MM.1S (cell line): ENCODE measurements around the gene TMCO4.

Experiments
- EZH2 ChIP-seq: fragments of 300-600 bp; sonication (generic); optimal IDR thresholded peaks from 2 replicates; pipeline ENCODE3; 2017; ENCODE audit warnings: low read depth, mild to moderate bottlenecking, antibody characterized with exemption, low read length, mixed read lengths
- EZH2phosphoT487 ChIP-seq: fragments of 300-600 bp; sonication (generic); IDR thresholded peaks from 2 replicates; pipeline ENCODE4 v1.6.1; 2018; ENCODE audit warnings: antibody characterized with exemption, low read length
- TF ChIP-seq, protein P1 (sequence below): fragments of 300-600 bp; sonication (generic); IDR thresholded peaks from 2 replicates; pipeline ENCODE4 v1.5.1; 2016; ENCODE audit warnings: antibody characterized with exemption, low read length, mixed read lengths

DNA sequence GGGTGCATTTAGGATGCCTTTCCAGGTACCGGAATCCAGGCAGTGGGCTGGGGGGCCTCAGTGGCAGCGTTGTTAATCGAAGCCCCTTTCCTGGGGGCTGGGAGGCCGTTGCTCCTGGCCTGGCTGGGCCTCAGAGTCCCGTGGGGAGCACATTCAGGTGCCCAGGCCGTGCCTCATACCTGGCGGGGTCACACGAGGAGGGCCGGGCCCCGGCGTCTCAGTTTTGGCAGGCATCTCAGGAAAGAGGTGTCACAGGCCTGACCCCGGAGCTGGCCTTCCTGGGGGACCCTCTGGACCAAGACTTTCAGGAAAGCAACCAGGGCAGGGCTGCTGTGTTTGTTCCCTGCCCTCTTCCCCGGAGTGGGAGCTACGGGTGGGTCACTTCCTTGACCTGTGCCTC lies 151.5 kb downstream of the TMCO4 start:
- TF ChIP-seq, protein P1, sequence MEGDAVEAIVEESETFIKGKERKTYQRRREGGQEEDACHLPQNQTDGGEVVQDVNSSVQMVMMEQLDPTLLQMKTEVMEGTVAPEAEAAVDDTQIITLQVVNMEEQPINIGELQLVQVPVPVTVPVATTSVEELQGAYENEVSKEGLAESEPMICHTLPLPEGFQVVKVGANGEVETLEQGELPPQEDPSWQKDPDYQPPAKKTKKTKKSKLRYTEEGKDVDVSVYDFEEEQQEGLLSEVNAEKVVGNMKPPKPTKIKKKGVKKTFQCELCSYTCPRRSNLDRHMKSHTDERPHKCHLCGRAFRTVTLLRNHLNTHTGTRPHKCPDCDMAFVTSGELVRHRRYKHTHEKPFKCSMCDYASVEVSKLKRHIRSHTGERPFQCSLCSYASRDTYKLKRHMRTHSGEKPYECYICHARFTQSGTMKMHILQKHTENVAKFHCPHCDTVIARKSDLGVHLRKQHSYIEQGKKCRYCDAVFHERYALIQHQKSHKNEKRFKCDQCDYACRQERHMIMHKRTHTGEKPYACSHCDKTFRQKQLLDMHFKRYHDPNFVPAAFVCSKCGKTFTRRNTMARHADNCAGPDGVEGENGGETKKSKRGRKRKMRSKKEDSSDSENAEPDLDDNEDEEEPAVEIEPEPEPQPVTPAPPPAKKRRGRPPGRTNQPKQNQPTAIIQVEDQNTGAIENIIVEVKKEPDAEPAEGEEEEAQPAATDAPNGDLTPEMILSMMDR, result no peak
- no peak for TF ChIP-seq EZH2
- TF ChIP-seq EZH2phosphoT487, result no peak
